Mucosa of descending colon (tissue), 3 donors: ENCODE measurements around the gene AREG. TPM values are rescaled to one million over a fixed set of nuclear protein-coding genes. Genes with fewer than 3 reads are reported as not detected.
A peak's percentile ranks its signal among the peaks of the same experiment; 100 is the strongest.

Source experiments
- ATAC-seq: fragments of 200-7000 bp; cut with Tn5 transposase; one replicate; pipeline ENCODE4 v1.9.1; 2020; ENCODE audit warnings: mild to moderate bottlenecking, moderate library complexity
- DNase-seq, 3 donors: peaks; one replicate each; pipeline ENCODE4 v3.0.0-alpha.2; 2020
- H3K36me3 ChIP-seq: fragments of 200-600 bp; one replicate; pipeline ENCODE4 v1.8.0; 2021; ENCODE audit warnings: low read depth, mild to moderate bottlenecking
- H3K4me1 ChIP-seq: fragments of 200-600 bp; one replicate; pipeline ENCODE4 v1.8.0; 2021; ENCODE audit warnings: low read depth, mild to moderate bottlenecking
- H3K4me3 ChIP-seq: fragments of 200-600 bp; one replicate; pipeline ENCODE4 v1.8.0; 2021; ENCODE audit warnings: mild to moderate bottlenecking
- H3K9me3 ChIP-seq: fragments of 200-600 bp; one replicate; pipeline ENCODE4 v1.8.0; 2021; ENCODE audit warnings: mild to moderate bottlenecking
- intact Hi-C, 2 donors: fragments of 100-400 bp; cut with DNase I in 1 of 2; cut with micrococcal nuclease in 1 of 2; formaldehyde crosslinking; loops; one replicate each; pipeline versions ENCODE4 v1.11.0 to v1.11.1; 2022; cut with DNase I, micrococcal nuclease
- total RNA-seq, 3 donors: library from RNA; stranded (reverse); fragmentation: NEBNext Ultra II Directional in 2 of 3; extraction: Animal tissue kit (Norgen Biotek cat#: 25700) in 2 of 3; gene quantifications; one replicate each; pipeline versions ENCODE4 v1.2.1 to v1.2.4, GENCODE V29; 2021 to 2023
- TF ChIP-seq, protein P1 (sequence below): fragments of 200-600 bp; IDR thresholded peaks from one replicate; pipeline ENCODE4 v1.8.0; 2022; ENCODE audit warnings: antibody characterized with exemption, mild to moderate bottlenecking
- donor health status: DM: no; HTN: no; CAD: no; lungs with moderate emphysema.
- donor health status: DM: no; HTN: no; CAD: no.
- donor health status: DM: no; HTN: yes; CAD: no.

Gene AREG
- total RNA-seq, 3 donors from 2014 or later, result 16.9 to 26.2 (median 18.9) TPM

DNA sequence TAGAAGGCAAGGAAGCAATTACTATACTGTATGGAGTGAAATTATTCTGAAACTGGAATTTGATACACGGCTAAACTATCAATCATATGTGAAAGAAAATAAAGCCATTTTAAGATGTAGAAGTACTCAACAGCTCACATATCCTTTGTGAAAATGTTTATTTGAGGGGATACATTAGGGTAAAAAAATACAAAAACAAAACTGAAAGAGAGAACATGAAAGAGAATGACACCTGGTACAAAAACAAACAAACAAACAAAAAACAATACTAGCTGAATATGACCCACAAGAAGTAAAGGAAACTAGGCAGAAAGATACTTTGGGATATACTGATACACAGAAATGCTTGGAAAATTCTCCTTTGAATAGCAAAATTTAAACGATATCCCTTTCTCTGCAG, 20.8 kb upstream of the AREG start:
- no peaks in the 10 kb centered on the region for H3K36me3 ChIP-seq
- H3K4me3 ChIP-seq, result no peak overlapping the region
- no peaks in the 10 kb centered on the region for H3K9me3 ChIP-seq
- H3K4me1 ChIP-seq, result no peaks in the 10 kb centered on the region
- no peak for DNase-seq
- TF ChIP-seq, protein P1, sequence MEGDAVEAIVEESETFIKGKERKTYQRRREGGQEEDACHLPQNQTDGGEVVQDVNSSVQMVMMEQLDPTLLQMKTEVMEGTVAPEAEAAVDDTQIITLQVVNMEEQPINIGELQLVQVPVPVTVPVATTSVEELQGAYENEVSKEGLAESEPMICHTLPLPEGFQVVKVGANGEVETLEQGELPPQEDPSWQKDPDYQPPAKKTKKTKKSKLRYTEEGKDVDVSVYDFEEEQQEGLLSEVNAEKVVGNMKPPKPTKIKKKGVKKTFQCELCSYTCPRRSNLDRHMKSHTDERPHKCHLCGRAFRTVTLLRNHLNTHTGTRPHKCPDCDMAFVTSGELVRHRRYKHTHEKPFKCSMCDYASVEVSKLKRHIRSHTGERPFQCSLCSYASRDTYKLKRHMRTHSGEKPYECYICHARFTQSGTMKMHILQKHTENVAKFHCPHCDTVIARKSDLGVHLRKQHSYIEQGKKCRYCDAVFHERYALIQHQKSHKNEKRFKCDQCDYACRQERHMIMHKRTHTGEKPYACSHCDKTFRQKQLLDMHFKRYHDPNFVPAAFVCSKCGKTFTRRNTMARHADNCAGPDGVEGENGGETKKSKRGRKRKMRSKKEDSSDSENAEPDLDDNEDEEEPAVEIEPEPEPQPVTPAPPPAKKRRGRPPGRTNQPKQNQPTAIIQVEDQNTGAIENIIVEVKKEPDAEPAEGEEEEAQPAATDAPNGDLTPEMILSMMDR, result no peak
- ATAC-seq, result no peak
- intact Hi-C loops, result no loop called here

DNA sequence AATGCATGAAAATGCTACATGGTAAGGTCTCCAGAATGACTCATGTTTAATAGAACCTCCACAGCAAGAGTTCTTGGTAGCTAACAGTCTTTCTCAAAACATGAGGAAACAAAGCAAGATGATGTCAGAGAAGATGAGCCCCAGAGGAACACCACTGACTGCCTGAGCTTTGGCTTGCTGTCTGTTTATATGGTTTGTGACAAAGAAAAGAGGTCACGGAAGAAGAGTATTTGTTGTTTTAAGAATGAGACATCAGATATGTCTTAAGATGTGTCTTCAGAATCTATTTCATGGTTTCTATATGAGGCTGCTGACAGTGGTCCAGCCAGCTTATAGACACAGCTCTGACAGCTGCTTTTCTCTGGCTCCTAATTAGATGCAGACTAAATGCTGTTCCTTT, 18.8 kb upstream of the AREG start:
- no peak overlapping the region for H3K4me3 ChIP-seq
- intact Hi-C loops, result no loop called here
- H3K36me3 ChIP-seq, result no peaks in the 10 kb centered on the region
- no peak for DNase-seq
- H3K9me3 ChIP-seq, result no peaks in the 10 kb centered on the region
- TF ChIP-seq, protein P1, result no peak
- no peak for ATAC-seq
- H3K4me1 ChIP-seq, result no peaks in the 10 kb centered on the region

DNA sequence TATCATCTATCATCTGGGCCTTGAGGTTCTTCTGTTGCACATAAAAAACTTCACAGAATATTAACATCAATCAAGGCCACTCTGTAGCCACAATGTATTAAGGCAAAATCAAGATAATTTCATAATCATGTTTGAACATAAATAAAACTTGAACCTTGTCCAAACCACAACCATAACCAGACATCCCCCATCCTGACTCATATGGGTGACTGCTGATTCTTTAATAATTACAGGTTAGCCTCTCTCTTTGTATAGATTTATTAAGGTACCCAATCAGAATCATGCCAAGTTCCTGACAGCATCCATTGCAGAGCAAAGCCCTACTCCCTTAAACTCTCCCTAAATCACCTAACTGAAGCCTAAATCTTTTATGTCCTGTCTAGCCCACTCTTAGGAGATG, 16.7 kb upstream of the AREG start:
- intact Hi-C loops, result no loop called here
- ATAC-seq, result no peak
- H3K9me3 ChIP-seq, result no peaks in the 10 kb centered on the region
- no peaks in the 10 kb centered on the region for H3K36me3 ChIP-seq
- TF ChIP-seq, protein P1, result no peak
- no peaks in the 10 kb centered on the region for H3K4me1 ChIP-seq
- no peak for DNase-seq
- H3K4me3 ChIP-seq, result no peak overlapping the region

DNA sequence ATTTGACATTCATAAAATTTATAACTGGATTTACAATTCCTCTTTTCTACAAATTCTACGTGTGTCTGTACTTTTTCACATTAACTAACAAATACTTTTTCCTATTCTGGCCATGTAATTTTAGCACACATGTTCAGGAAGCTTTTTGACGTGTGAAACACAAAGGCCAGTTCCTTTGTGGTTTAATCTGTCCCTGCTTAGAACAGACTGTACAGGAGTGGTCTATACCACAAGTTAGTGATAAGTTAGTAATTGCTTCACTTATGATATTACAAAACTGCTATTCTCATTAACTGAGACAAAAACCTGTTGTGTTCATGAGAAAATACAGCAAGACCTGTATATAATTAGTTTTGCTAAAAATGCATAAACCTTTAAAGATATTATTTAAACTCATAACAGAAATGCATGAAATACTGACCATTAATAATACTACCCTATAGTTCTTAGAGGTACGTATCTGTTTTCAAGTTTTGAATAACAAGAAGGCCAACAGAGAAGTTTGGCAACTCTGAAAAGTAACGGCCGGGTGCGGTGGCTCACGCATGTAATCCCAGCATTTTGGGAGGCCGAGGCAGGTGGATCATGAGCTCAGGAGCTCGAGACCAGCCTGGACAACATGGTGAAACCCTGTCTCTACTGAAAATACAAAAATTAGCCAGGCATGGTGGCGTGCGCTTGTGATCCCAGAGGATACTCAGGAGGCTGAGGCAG, 13.7 kb upstream of the AREG start:
- Histone ChIP-seq H3K4me1 (no peaks in the 10 kb centered on the region), H3K36me3 (no peaks in the 10 kb centered on the region), H3K4me3 (no peak overlapping the region), H3K9me3 (no peaks in the 10 kb centered on the region)
- peak; percentile 13 for ATAC-seq
- intact Hi-C loops, result no loop called here
- TF ChIP-seq, protein P1, result no peak
- DNase-seq, result no peak

DNA sequence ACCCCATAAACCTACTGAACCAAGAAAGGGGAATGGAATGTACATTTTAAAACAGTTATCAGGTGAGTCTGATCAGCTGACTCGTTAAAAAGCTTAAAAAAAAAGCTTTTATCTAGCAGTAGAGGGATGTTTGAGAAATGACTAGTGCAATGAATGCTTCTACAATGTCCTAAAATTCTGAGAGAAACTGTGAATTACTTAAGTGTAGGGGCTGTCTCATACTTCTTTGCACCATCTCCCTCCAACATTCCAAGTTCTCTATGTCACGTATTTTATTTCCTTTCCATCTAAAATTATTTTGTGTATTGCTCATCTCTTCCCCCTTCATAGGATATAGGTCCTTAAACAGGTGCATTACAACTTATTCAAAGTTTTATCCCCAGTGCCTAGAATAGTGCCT, 11.9 kb upstream of the AREG start:
- DNase-seq (no peak), ATAC-seq (no peak)
- no peaks in the 10 kb centered on the region for H3K36me3 ChIP-seq
- no peaks in the 10 kb centered on the region for H3K4me1 ChIP-seq
- TF ChIP-seq, protein P1, result no peak
- no peaks in the 10 kb centered on the region for H3K9me3 ChIP-seq
- H3K4me3 ChIP-seq, result no peak overlapping the region
- intact Hi-C loops, result no loop called here
